HepG2 (cell line): ENCODE measurements around the gene KXD1. TPM values are rescaled to one million over a fixed set of nuclear protein-coding genes. Genes with fewer than 3 reads are reported as not detected.

Experiments used
- ADNP ChIP-seq: sonication (generic); formaldehyde crosslinking; IDR thresholded peaks from 2 replicates; pipeline ENCODE4 v1.4.0; 2020; ENCODE audit warnings: missing genetic modification reagents
- JUNB ChIP-seq: sonication (generic); formaldehyde crosslinking; IDR thresholded peaks from 2 replicates; pipeline ENCODE4 v1.8.0; 2022; ENCODE audit warnings: missing genetic modification reagents, mild to moderate bottlenecking, borderline replicate concordance
- KAT2B ChIP-seq: fragments of 150-350 bp; IDR thresholded peaks from 2 replicates; pipeline ENCODE4 v1.6.1; 2014; ENCODE audit warnings: low read depth, low read length, borderline replicate concordance
- KLF13 ChIP-seq: sonication (generic); formaldehyde crosslinking; IDR thresholded peaks from 2 replicates; pipeline ENCODE4 v1.4.0; 2020; ENCODE audit warnings: mild to moderate bottlenecking, missing genetic modification reagents
- KLF9 ChIP-seq: IDR thresholded peaks from 2 replicates; pipeline ENCODE4 v1.6.1; 2016; ENCODE audit warnings: low read depth
- LBX2 ChIP-seq: sonication (generic); formaldehyde crosslinking; IDR thresholded peaks from 2 replicates; pipeline ENCODE4 v1.5.0; 2020; ENCODE audit warnings: missing genetic modification reagents, mild to moderate bottlenecking, borderline replicate concordance
- MEF2D ChIP-seq: sonication (generic); formaldehyde crosslinking; IDR thresholded peaks from 2 replicates; pipeline ENCODE4 v1.5.1; 2020; ENCODE audit warnings: mild to moderate bottlenecking, missing genetic modification reagents
- NFE2 ChIP-seq: sonication (generic); formaldehyde crosslinking; IDR thresholded peaks from 2 replicates; pipeline ENCODE4 v1.4.0; 2020; ENCODE audit warnings: missing genetic modification reagents
- NPAS2 ChIP-seq: sonication (generic); formaldehyde crosslinking; IDR thresholded peaks from 2 replicates; pipeline ENCODE4 v1.8.0; 2022; ENCODE audit warnings: mild to moderate bottlenecking, missing genetic modification reagents, borderline replicate concordance
- PITX1 ChIP-seq: sonication (generic); formaldehyde crosslinking; IDR thresholded peaks from 2 replicates; pipeline ENCODE4 v1.5.1; 2020; ENCODE audit warnings: mild to moderate bottlenecking, missing genetic modification reagents
- RFXAP ChIP-seq: sonication (generic); formaldehyde crosslinking; IDR thresholded peaks from 2 replicates; pipeline ENCODE4 v1.4.0; 2020; ENCODE audit warnings: missing genetic modification reagents, borderline replicate concordance
- THAP11 ChIP-seq: IDR thresholded peaks from 2 replicates; pipeline ENCODE4 v1.6.1; 2016; ENCODE audit warnings: missing biosample characterization, missing genetic modification reagents
- ZMYM2 ChIP-seq: sonication (generic); formaldehyde crosslinking; IDR thresholded peaks from 2 replicates; pipeline ENCODE4 v1.8.0; 2022; ENCODE audit warnings: mild to moderate bottlenecking, missing genetic modification reagents
- ZNF18 ChIP-seq: sonication (generic); formaldehyde crosslinking; IDR thresholded peaks from 2 replicates; pipeline ENCODE4 v1.8.0; 2022; ENCODE audit warnings: mild to moderate bottlenecking, missing genetic modification reagents; ENCODE audit not compliant: insufficient replicate concordance
- ZNF274 ChIP-seq: sonication (generic); formaldehyde crosslinking; IDR thresholded peaks from 2 replicates; pipeline ENCODE4 v1.5.1; 2020; ENCODE audit warnings: mild to moderate bottlenecking, missing genetic modification reagents
- ZNF451 ChIP-seq: sonication (generic); formaldehyde crosslinking; IDR thresholded peaks from 2 replicates; pipeline ENCODE4 v1.5.0; 2020; ENCODE audit warnings: mild to moderate bottlenecking, missing genetic modification reagents
- ZNF605 ChIP-seq: sonication (generic); formaldehyde crosslinking; IDR thresholded peaks from 2 replicates; pipeline ENCODE4 v1.8.0; 2022; ENCODE audit warnings: mild to moderate bottlenecking, missing genetic modification reagents
- ZNF883 ChIP-seq: sonication (generic); formaldehyde crosslinking; IDR thresholded peaks from 2 replicates; pipeline ENCODE4 v1.5.1; 2020; ENCODE audit warnings: mild to moderate bottlenecking, missing genetic modification reagents; ENCODE audit errors: not compliant biosample characterization
- polyA plus RNA-seq, 8 experiments: library from polyadenylated mRNA; depleted of rRNA in 3 of 8; stranded (reverse) in 7 of 8; unstranded in 1 of 8; fragments of >200 nt; fragmentation: Illumina TruSeq in 4 of 8; extraction: Trizol in 4 of 8; gene quantifications; 2 replicates each; pipeline versions ENCODE4 v1.2.1 to v1.2.3, GENCODE V29; 2011 to 2016; ENCODE audit warnings: low read depth in 4 of 8, missing spikeins in 1 of 8, mixed read lengths in 1 of 8; ENCODE audit not compliant: insufficient read depth in 1 of 8
- total RNA-seq, 5 experiments: library from RNA; depleted of rRNA; stranded (reverse); fragments of >200 nt; fragmentation: Illumina TruSeq; extraction: Trizol; gene quantifications; 2 replicates each; pipeline ENCODE4 v1.2.3, GENCODE V29; 2016; ENCODE audit warnings: low read depth in 1 of 5
- TF ChIP-seq, protein P1 (sequence below): sonication (generic); formaldehyde crosslinking; conservative IDR thresholded peaks from 2 replicates; pipeline ENCODE4 v1.8.1; 2023; ENCODE audit warnings: missing genetic modification reagents
- TF ChIP-seq, protein P2 (sequence below): IDR thresholded peaks from 2 replicates; pipeline ENCODE4 v1.6.1; 2016; ENCODE audit warnings: low read depth
- TF ChIP-seq, protein P3 (sequence below): IDR thresholded peaks from 2 replicates; pipeline ENCODE4 v1.6.1; 2016; ENCODE audit warnings: mild to moderate bottlenecking, missing biosample characterization, missing genetic modification reagents
- TF ChIP-seq, protein P4 (sequence below): sonication (generic); formaldehyde crosslinking; IDR thresholded peaks from 2 replicates; pipeline ENCODE4 v1.4.0; 2020; ENCODE audit warnings: missing genetic modification reagents, mild to moderate bottlenecking, borderline replicate concordance

KXD1 gene
- total and polyA plus RNA-seq, 2 of the 13 experiments (the other 11 are each of a cell fraction or from before 2014, with no cell fraction given): 44.6 to 143 TPM

GRCh38 chr19:18571564-18572344, 14.1 kb downstream of the KXD1 start, which contains the start of gene UBA52 (continued):
- no peak; the same call in 1 of the 2 replicates for TF ChIP-seq PITX1
- TF ChIP-seq ZNF883 (CRISPR knock-in tag): peak; percentile 74
- no peak for TF ChIP-seq NPAS2 (CRISPR knock-in tag)
- TF ChIP-seq ZNF274: peak; percentile 90
- peak; percentile 91; the same call in 1 of the 2 replicates for TF ChIP-seq RFXAP
- no peak for TF ChIP-seq KLF13 (CRISPR knock-in tag)
- no peak for TF ChIP-seq KAT2B
- TF ChIP-seq, protein P1, sequence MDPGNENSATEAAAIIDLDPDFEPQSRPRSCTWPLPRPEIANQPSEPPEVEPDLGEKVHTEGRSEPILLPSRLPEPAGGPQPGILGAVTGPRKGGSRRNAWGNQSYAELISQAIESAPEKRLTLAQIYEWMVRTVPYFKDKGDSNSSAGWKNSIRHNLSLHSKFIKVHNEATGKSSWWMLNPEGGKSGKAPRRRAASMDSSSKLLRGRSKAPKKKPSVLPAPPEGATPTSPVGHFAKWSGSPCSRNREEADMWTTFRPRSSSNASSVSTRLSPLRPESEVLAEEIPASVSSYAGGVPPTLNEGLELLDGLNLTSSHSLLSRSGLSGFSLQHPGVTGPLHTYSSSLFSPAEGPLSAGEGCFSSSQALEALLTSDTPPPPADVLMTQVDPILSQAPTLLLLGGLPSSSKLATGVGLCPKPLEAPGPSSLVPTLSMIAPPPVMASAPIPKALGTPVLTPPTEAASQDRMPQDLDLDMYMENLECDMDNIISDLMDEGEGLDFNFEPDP (CRISPR knock-in tag): no peak
- TF ChIP-seq THAP11 (CRISPR knock-in tag): peak; percentile 96
- TF ChIP-seq, protein P2, sequence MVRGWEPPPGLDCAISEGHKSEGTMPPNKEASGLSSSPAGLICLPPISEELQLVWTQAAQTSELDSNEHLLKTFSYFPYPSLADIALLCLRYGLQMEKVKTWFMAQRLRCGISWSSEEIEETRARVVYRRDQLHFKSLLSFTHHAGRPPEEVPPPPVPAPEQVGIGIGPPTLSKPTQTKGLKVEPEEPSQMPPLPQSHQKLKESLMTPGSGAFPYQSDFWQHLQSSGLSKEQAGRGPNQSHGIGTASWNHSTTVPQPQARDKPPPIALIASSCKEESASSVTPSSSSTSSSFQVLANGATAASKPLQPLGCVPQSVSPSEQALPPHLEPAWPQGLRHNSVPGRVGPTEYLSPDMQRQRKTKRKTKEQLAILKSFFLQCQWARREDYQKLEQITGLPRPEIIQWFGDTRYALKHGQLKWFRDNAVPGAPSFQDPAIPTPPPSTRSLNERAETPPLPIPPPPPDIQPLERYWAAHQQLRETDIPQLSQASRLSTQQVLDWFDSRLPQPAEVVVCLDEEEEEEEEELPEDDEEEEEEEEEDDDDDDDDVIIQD: no peak; the same call in 1 of the 2 replicates
- TF ChIP-seq ZNF451 (CRISPR knock-in tag): peak; percentile 78; the same call in 1 of the 2 replicates
- TF ChIP-seq, protein P3, sequence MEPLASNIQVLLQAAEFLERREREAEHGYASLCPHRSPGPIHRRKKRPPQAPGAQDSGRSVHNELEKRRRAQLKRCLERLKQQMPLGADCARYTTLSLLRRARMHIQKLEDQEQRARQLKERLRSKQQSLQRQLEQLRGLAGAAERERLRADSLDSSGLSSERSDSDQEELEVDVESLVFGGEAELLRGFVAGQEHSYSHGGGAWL (CRISPR knock-in tag): peak; percentile 99
- peak; percentile 44; the same call in 1 of the 2 replicates for TF ChIP-seq ZMYM2
- peak; percentile 81; the same call in 1 of the 2 replicates for TF ChIP-seq ZNF605 (CRISPR knock-in tag)
- TF ChIP-seq KLF9: 0 out of 2 replicates have a peak, but pooled peaks have one; percentile 59
- TF ChIP-seq ZNF18 (CRISPR knock-in tag): peak; percentile 70
- TF ChIP-seq JUNB (CRISPR knock-in tag): no peak
- TF ChIP-seq, protein P4, sequence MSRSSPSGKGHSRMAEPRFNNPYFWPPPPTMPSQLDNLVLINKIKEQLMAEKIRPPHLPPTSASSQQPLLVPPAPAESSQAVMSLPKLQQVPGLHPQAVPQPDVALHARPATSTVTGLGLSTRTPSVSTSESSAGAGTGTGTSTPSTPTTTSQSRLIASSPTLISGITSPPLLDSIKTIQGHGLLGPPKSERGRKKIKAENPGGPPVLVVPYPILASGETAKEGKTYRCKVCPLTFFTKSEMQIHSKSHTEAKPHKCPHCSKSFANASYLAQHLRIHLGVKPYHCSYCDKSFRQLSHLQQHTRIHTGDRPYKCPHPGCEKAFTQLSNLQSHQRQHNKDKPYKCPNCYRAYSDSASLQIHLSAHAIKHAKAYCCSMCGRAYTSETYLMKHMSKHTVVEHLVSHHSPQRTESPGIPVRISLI (CRISPR knock-in tag): peak; percentile 73; the same call in 1 of the 2 replicates
- no peak for TF ChIP-seq LBX2 (CRISPR knock-in tag)
- no peak for TF ChIP-seq NFE2
- TF ChIP-seq ADNP: no peak
- TF ChIP-seq MEF2D (CRISPR knock-in tag): peak; percentile 42; the same call in 1 of the 2 replicates
